Left cardiac atrium (tissue), 2 donors: Measurements from ENCODE around the gene SCMH1. TPM values are rescaled to one million over a fixed set of nuclear protein-coding genes. Genes with fewer than 3 reads are reported as not detected.

Experiments used
- total RNA-seq, 2 donors: library from RNA; stranded (reverse); fragmentation: NEBNext Ultra II Directional; extraction: Animal tissue kit (Norgen Biotek cat#: 25700); gene quantifications; one replicate each; pipeline ENCODE4 v1.2.1, GENCODE V29; 2021
- donor health status: DM: no; HTN: yes; CAD: no; lungs with severe emphysema.
- donor health status: DM: yes; HTN: yes; CAD: no.

Gene SCMH1
- total RNA-seq, 2 donors from 2014 or later = 49.5 to 53.6 TPM

Other genes with a start within 250 kb of the SCMH1 start
- gene SLFNL1, start 220.6 kb downstream of the SCMH1 start, total RNA-seq = under 1 TPM; 0.21 to 0.37 TPM
- 1 to 10 TPM; 1.8 to 2.9 TPM for gene FOXO6, start 119.1 kb upstream of the SCMH1 start, total RNA-seq
- 1 to 10 TPM in 1 of 2 donors, under 1 TPM in 1; 0.18 to 1.2 TPM for gene EDN2, start 242.4 kb upstream of the SCMH1 start, total RNA-seq